ENCODE data around the gene PIK3C3.

- TF ChIP-seq POLR2AphosphoS5 (IDR thresholded peaks at IDR 0.05): no peak
- TF ChIP-seq POLR2A (IDR thresholded peaks at IDR 0.05): no peak
These were observed 132.8 kb downstream of the PIK3C3 start for GRCh38 chr18:42087876-42088275.
